ENCODE data around the gene SI.
"Not testable (repeated sequence)": the region's sequence is repeated elsewhere in the genome, so short reads cannot be mapped to it uniquely, and the experiment has no call there.

Gene SI

GRCh38 chr3:165078293-165078692, at the start of gene SI:
Gene SI (minus strand): TSS chr3:165078496. CDS start chr3:165076012, 2,484 bp downstream.
- DNase-seq: no peak
- in situ Hi-C loops (cut with HindIII; ENCODE audit: low pct_ligation_motif_present, low pct_unique_long_range_greater_than_20kb, low sequenced_read_pairs): no loop called here

GRCh38 chr3:165125836-165126235, 47.5 kb upstream of the SI start:
- no peak for DNase-seq
- in situ Hi-C loops (cut with HindIII; ENCODE audit: low pct_ligation_motif_present, low pct_unique_long_range_greater_than_20kb, low sequenced_read_pairs): no loop called here

GRCh38 chr3:165111401-165111800, 33.1 kb upstream of the SI start:
- DNase-seq: no peak
- in situ Hi-C loops (cut with HindIII; ENCODE audit: low pct_ligation_motif_present, low pct_unique_long_range_greater_than_20kb, low sequenced_read_pairs): no loop called here

- in situ Hi-C loops (cut with HindIII; ENCODE audit: low pct_ligation_motif_present, low pct_unique_long_range_greater_than_20kb, low sequenced_read_pairs): no loop called here
These were observed 25.3 kb upstream of the SI start for GRCh38 chr3:165103616-165104015.

GRCh38 chr3:165082650-165083049, 4.4 kb upstream of the SI start:
- in situ Hi-C loops (cut with HindIII; ENCODE audit: low pct_ligation_motif_present, low pct_unique_long_range_greater_than_20kb, low sequenced_read_pairs): no loop called here
- DNase-seq: no peak

More at GRCh38 chr3:165103616-165104015, 25.3 kb upstream of the SI start:
- DNase-seq: no peak

- DNase-seq: no peak
- in situ Hi-C loops (cut with HindIII; ENCODE audit: low pct_ligation_motif_present, low pct_unique_long_range_greater_than_20kb, low sequenced_read_pairs): no loop called here
These were observed 2.9 kb upstream of the SI start for GRCh38 chr3:165081183-165081582.

- DNase-seq: no peak
- in situ Hi-C loops (cut with HindIII; ENCODE audit: low pct_ligation_motif_present, low pct_unique_long_range_greater_than_20kb, low sequenced_read_pairs): no loop called here
These were observed 2.6 kb downstream of the SI start for GRCh38 chr3:165075695-165076094.

GRCh38 chr3:165070682-165071081, 7.6 kb downstream of the SI start:
- no peak for DNase-seq
- in situ Hi-C loops (cut with HindIII; ENCODE audit: low pct_ligation_motif_present, low pct_unique_long_range_greater_than_20kb, low sequenced_read_pairs): no loop called here

GRCh38 chr3:165056510-165056909, 21.8 kb downstream of the SI start:
- in situ Hi-C loops (cut with HindIII; ENCODE audit: low pct_ligation_motif_present, low pct_unique_long_range_greater_than_20kb, low sequenced_read_pairs): no loop called here
- DNase-seq: no peak

GRCh38 chr3:165040186-165040585, 38.1 kb downstream of the SI start:
- DNase-seq: no peak
- in situ Hi-C loops (cut with HindIII; ENCODE audit: low pct_ligation_motif_present, low pct_unique_long_range_greater_than_20kb, low sequenced_read_pairs): no loop called here

GRCh38 chr3:165011557-165011956, 66.7 kb downstream of the SI start:
- no peak for DNase-seq
- in situ Hi-C loops (cut with HindIII; ENCODE audit: low pct_ligation_motif_present, low pct_unique_long_range_greater_than_20kb, low sequenced_read_pairs): no loop called here

- no peak for DNase-seq
- in situ Hi-C loops (cut with HindIII; ENCODE audit: low pct_ligation_motif_present, low pct_unique_long_range_greater_than_20kb, low sequenced_read_pairs): no loop called here
These were observed 93.3 kb downstream of the SI start for GRCh38 chr3:164984947-164985346.

- no peak for DNase-seq
- in situ Hi-C loops (cut with HindIII; ENCODE audit: low pct_ligation_motif_present, low pct_unique_long_range_greater_than_20kb, low sequenced_read_pairs): no loop called here
These were observed 115.7 kb downstream of the SI start for GRCh38 chr3:164962610-164963009.

GRCh38 chr3:164952966-164953365, 125.3 kb downstream of the SI start:
- DNase-seq: no peak
- in situ Hi-C loops (cut with HindIII; ENCODE audit: low pct_ligation_motif_present, low pct_unique_long_range_greater_than_20kb, low sequenced_read_pairs): no loop called here

GRCh38 chr3:164951403-164951802, 126.9 kb downstream of the SI start:
- in situ Hi-C loops (cut with HindIII; ENCODE audit: low pct_ligation_motif_present, low pct_unique_long_range_greater_than_20kb, low sequenced_read_pairs); DNase-seq: not testable (repeated sequence)

GRCh38 chr3:164940745-164941144, 137.6 kb downstream of the SI start:
- in situ Hi-C loops (cut with HindIII; ENCODE audit: low pct_ligation_motif_present, low pct_unique_long_range_greater_than_20kb, low sequenced_read_pairs): no loop called here
- DNase-seq: peak; percentile 39

- no peak for DNase-seq
- in situ Hi-C loops (cut with HindIII; ENCODE audit: low pct_ligation_motif_present, low pct_unique_long_range_greater_than_20kb, low sequenced_read_pairs): no loop called here
These were observed 148.7 kb downstream of the SI start for GRCh38 chr3:164929642-164930041.
